Measurements from ENCODE around the gene A3GALT2. TPM values are rescaled to one million over a fixed set of nuclear protein-coding genes. Genes with fewer than 3 reads are reported as not detected.

The A3GALT2 gene
- polyA plus RNA-seq, 6 donors from 2014 or later = not detected

DNA sequence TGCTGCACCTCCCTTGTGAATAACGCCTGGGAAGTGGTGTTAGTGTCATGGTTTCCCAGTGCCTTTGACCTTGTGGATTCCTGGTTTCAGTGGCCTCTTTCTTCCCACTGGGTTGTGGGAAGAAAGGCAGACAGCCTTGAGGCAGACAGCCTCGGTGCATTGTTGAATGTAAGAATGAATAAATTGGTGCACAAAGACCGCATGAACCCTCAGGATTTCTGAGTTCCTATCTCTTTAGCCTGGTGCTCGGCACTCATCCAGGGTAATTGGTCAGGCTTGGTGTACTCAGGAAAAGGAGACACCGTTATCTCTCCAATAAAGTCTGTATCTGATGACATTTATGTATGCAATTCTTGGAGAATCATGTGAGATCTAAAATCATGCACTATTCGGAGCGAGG is 59.6 kb downstream of the A3GALT2 start:
- Mint-ChIP-seq H3K27ac (no peak overlapping the region), H3K4me1 (peaks cover 49 to 65% (median 60%) of the 10 kb centered on the region in 3 donors), H3K36me3 (no peaks in the 10 kb centered on the region), H3K27me3 (no peaks in the 10 kb centered on the region), H3K4me3 (peak overlapping the region in 1 of 8 donors; percentile 96), H3K9me3 (peaks cover 0 to 1% (median 0%) of the 10 kb centered on the region in 7 donors)
- no peak for ATAC-seq (ENCODE audit: low read depth in 2 of 2)
- DNase-seq = no peak

DNA sequence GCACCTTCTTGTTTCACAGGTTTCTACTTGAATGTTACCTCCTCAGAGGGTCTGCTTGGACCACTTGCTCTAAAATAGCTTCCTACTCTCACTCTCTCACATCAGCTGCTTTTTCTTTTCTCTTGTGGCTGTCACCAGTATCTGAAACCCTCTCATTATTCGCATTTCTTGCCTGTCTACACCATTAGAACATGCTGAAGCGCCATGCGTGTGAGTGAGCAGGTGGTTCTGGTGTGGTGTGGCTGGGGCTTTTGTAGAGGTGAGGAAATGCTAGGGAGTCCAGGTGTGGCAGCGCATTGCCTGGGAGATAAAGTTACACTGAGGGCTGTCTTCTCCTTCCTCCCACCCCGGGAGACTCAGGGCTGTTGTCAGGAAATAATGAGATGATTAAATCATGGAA is 60.5 kb downstream of the A3GALT2 start:
- Mint-ChIP-seq H3K4me3 (peak overlapping the region in 3 of 8 donors; percentile 20 to 96 (median 65)), H3K4me1 (peaks cover 41 to 60% (median 58%) of the 10 kb centered on the region in 3 donors), H3K27ac (no peak overlapping the region), H3K36me3 (no peaks in the 10 kb centered on the region), H3K9me3 (peaks cover 0 to 1% (median 0%) of the 10 kb centered on the region in 7 donors), H3K27me3 (no peaks in the 10 kb centered on the region)
- ATAC-seq (ENCODE audit: low read depth in 2 of 2) (no peak), DNase-seq (no peak)

DNA sequence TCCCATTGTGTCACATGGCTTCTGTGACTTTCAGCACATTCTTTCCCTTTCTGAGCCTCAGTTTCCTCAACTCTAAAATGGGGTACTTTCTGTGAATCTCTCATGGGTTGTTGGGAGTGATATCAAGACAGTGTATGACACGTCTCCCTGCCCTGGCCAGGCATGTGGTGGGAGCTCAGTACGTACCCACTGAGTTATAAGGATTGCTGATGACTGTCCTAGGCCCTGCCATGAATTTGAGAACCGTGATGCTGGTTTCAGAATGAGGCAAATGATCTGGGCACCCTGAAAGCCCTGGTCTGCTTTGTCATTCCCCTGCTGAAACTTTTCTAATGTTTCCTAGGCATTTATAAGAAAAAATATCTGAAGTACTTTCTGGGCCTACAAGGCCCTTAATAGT is 61.0 kb downstream of the A3GALT2 start:
- Mint-ChIP-seq H3K4me1 (peaks cover 41 to 60% (median 58%) of the 10 kb centered on the region in 3 donors), H3K9me3 (peaks cover 0 to 1% (median 0%) of the 10 kb centered on the region in 7 donors), H3K27ac (no peak overlapping the region), H3K27me3 (no peaks in the 10 kb centered on the region), H3K36me3 (no peaks in the 10 kb centered on the region), H3K4me3 (peak overlapping the region in 2 of 8 donors; percentile 17 to 96)
- ATAC-seq (ENCODE audit: low read depth in 2 of 2) (no peak), DNase-seq (no peak)

DNA sequence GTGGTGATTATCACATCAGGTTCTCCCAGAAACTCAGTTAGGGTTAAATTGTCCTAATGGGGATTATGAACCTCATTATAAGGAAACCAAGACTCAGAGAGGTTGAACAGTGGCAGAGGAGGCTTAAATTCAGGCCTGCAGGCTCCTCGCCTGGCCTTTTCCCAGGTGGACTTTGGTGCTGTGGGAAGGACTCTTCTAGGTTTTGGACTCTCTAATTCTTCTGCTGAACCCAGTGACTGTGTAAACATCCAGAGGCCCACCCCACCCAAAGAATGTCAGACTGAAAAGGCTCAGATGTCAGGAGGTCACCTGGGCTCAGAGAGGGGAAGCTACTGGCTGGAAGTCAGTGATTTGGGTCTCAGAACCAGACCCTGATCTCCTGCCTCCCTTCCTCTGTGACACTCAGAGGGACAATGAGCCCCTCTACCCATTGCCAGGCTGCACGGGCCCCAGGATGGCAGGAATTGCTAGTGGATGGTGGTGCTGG is 62.1 kb downstream of the A3GALT2 start:
- H3K27me3 Mint-ChIP-seq = no peaks in the 10 kb centered on the region
- DNase-seq (no peak), ATAC-seq (ENCODE audit: low read depth in 2 of 2) (no peak)
- H3K36me3 Mint-ChIP-seq = no peaks in the 10 kb centered on the region
- peaks cover 0 to 1% (median 0%) of the 10 kb centered on the region in 7 donors for H3K9me3 Mint-ChIP-seq
- peak overlapping the region; percentile 35 to 99 (median 94) for H3K4me3 Mint-ChIP-seq
- peaks cover 41 to 63% (median 58%) of the 10 kb centered on the region in 3 donors for H3K4me1 Mint-ChIP-seq
- H3K27ac Mint-ChIP-seq = no peak overlapping the region

DNA sequence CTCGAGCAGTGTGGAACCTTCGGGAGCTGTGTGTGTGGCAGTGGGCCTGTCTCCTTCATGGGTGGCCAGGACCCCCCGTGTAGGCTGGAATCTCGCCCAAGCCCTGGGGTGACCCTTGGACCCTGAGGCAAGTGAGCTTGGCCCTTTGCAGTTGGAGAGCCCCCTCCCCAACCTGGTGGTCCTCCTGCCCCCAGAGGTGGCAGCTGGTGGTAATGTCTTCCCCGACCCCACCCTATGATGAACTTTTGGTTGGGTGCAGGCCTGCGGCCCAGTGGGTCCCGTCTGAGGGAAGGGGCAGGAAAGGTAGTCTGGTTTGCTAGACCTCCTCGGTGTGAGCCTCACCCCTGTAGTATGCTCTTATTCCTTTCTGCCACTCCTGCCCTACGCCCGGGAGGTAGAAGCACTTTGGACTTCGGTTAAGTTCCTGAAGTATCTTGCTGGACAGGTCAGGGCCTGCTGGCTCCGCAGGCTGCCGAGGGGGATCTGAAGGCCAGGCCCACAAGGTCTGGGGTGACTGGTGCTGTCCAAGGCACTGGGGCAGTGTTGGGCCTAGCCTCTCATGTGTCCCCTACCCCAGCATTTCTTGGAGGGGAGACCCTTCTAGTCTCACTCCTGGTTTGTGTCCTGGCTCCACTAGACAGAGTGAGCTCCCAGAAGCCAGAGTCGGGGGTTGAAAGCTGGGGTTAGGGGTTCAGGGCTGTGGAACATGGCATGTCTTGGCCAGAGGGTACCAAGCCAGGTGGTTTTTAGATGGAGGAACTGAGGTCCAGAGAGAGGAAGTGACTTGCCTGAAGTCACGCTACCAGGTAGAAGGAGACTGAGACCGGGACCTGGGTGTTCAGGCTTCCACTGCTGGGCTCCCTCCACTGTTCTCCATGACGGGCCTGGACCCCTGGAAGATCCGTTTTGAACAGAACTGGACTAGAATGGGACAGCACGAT is 62.9 kb downstream of the A3GALT2 start:
- no peaks in the 10 kb centered on the region for H3K27me3 Mint-ChIP-seq
- H3K27ac Mint-ChIP-seq = peak overlapping the region in 2 of 6 donors; percentile 88 to 90
- DNase-seq (no peak), ATAC-seq (ENCODE audit: low read depth in 2 of 2) (no peak)
- peaks cover 0 to 1% (median 0%) of the 10 kb centered on the region in 7 donors for H3K9me3 Mint-ChIP-seq
- H3K4me1 Mint-ChIP-seq = peaks cover 37 to 61% (median 52%) of the 10 kb centered on the region in 3 donors
- H3K36me3 Mint-ChIP-seq = no peaks in the 10 kb centered on the region
- peak overlapping the region; percentile 92 to 99 (median 98) for H3K4me3 Mint-ChIP-seq

DNA sequence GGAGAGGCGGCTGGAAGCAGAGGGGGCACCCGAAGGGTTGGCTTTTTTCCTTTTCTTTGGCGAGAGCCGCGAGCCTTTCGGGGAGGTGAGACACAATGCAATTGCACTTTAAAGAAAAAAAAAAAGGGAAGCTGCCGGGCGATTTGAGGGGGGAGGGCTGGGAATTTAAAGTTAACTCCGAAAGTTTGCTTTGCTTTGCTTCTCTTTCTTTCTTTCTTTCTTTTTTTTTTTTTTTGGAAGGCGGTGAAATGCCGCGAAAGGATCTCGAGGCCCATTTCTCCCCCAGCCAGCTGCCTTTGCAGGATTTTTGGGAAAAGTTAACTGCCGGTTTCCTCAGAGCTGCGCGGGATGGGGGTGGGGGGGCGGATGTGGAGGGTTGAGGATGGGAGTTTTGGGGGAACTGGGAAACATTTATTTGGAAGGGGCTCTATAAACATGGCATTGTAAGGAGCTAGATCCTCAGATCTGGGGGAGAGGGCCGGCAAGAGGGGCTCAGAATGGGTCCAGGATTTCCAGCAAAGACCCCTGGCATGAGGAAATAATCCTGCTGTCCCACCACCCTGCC is 63.6 kb downstream of the A3GALT2 start:
- Mint-ChIP-seq H3K36me3 (no peaks in the 10 kb centered on the region), H3K9me3 (peaks cover 0 to 1% (median 0%) of the 10 kb centered on the region in 7 donors), H3K4me1 (peaks cover 33 to 54% (median 44%) of the 10 kb centered on the region in 3 donors)

More for the DNA sequence above, 63.6 kb downstream of the A3GALT2 start:
- no peak for DNase-seq
- H3K4me3 Mint-ChIP-seq = peak overlapping the region; percentile 92 to 99 (median 98)
- no peaks in the 10 kb centered on the region for H3K27me3 Mint-ChIP-seq
- H3K27ac Mint-ChIP-seq = peak overlapping the region; percentile 88 to 97 (median 92)
- no peak for ATAC-seq (ENCODE audit: low read depth in 2 of 2)

Other genes starting within 250 kb of the A3GALT2 start
- 1 to 10 TPM in 1 of 6 donors, under 1 TPM in 4, not detected in 1; 0.05 to 1.9 (median 0.33) TPM for gene AZIN2, start 239.9 kb downstream of the A3GALT2 start, polyA plus RNA-seq (ENCODE audit: low read depth in 6 of 6)
- 1 to 10 TPM; 1.5 to 6.1 (median 4.7) TPM for gene TRIM62, start 139.1 kb downstream of the A3GALT2 start, polyA plus RNA-seq (ENCODE audit: low read depth in 6 of 6)
- 10 to 100 TPM in 5 of 6 donors, 1 to 10 TPM in 1; 10.0 to 25.5 (median 12.7) TPM for gene ZNF362, start 64.6 kb downstream of the A3GALT2 start, polyA plus RNA-seq (ENCODE audit: low read depth in 6 of 6)
- 10 to 100 TPM; 13.0 to 30.6 (median 20.3) TPM for gene PHC2, start 110.0 kb upstream of the A3GALT2 start, polyA plus RNA-seq (ENCODE audit: low read depth in 6 of 6)
- 1 to 10 TPM in 2 of 6 donors, under 1 TPM in 4; 0.16 to 2.9 (median 0.69) TPM for gene ZSCAN20, start 151.5 kb upstream of the A3GALT2 start, polyA plus RNA-seq (ENCODE audit: low read depth in 6 of 6)